RWPE1 (cell line): ENCODE measurements around the gene MT1E.
"Not testable (repeated sequence)": the region's sequence is repeated elsewhere in the genome, so short reads cannot be mapped to it uniquely, and the experiment has no call there.

ENCODE experiments used
- CTCF ChIA-PET: fragments of 350-600 bp; sonication (Branson Sonifier 250); formaldehyde crosslinking; extraction: SDS; loops from one replicate; lab custom pipeline; 2021; lab: Yijun Ruan, JAX
- POLR2A ChIA-PET: fragments of 400-600 bp; formaldehyde crosslinking; extraction: SDS; loops from one replicate; lab custom pipeline; 2020; ENCODE audit warnings: antibody characterized with exemption; ENCODE audit not compliant: low non-redundant PET; lab: Yijun Ruan, JAX
- DNase-seq: peaks from one replicate; pipeline ENCODE4 v3.0.0; 2012; ENCODE audit warnings: low spot score
- H3K27ac ChIP-seq: fragments of 450-650 bp; 2 replicates; pipeline ENCODE4 v1.5.1; 2017
- TF ChIP-seq, protein P1 (sequence below): fragments of 450-650 bp; conservative IDR thresholded peaks from 2 replicates; pipeline ENCODE4 v1.5.1; 2017; ENCODE audit warnings: low read depth, mild to moderate bottlenecking

MT1E gene

DNA sequence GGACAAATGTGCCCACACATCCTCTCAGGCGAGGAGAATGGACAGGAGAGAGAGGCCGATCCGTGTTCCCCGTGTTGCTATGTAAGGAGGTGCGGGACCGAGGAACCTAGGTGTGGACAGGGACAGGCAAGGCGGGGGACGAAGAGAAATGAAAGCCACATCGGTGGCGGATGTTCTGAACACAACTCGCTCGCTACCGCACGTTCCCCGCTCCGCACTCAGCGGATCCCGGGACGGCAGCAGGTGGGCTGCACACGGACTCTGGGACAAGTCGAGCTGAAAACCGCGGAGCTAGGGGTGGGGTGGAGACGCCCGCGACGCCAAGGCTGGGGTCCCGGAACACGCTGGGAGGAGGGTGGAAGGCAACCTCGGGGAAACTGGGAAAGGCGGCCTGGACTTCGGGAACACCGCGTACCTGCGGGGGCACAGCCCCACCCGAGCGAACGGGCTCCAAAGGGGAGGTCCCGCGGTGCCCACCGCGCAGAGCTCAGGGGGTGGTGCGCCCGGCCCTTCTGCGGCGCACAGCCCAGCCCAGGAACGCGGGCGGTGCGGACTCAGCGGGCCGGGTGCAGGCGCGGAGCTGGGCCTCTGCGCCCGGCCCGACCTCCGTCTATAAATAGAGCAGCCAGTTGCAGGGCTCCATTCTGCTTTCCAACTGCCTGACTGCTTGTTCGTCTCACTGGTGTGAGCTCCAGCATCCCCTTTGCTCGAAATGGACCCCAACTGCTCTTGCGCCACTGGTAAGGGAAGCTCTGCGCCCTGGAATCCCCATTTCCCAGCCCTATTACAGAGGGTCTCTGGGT, at the start of gene MT1E:
MT1E (plus strand) TSS at position 642 of the 803 bp plus-strand sequence; CDS start at position 713, 71 bp downstream.
- peak; percentile 71 for DNase-seq
- CTCF ChIA-PET, result interaction anchor here (0.6 to 1.1 kb wide), 3 partner anchors 18 to 77 kb away, joined by 3 to 6 read pairs (median 5); no protein-coding TSS in a partner anchor
- TF ChIP-seq, protein P1, sequence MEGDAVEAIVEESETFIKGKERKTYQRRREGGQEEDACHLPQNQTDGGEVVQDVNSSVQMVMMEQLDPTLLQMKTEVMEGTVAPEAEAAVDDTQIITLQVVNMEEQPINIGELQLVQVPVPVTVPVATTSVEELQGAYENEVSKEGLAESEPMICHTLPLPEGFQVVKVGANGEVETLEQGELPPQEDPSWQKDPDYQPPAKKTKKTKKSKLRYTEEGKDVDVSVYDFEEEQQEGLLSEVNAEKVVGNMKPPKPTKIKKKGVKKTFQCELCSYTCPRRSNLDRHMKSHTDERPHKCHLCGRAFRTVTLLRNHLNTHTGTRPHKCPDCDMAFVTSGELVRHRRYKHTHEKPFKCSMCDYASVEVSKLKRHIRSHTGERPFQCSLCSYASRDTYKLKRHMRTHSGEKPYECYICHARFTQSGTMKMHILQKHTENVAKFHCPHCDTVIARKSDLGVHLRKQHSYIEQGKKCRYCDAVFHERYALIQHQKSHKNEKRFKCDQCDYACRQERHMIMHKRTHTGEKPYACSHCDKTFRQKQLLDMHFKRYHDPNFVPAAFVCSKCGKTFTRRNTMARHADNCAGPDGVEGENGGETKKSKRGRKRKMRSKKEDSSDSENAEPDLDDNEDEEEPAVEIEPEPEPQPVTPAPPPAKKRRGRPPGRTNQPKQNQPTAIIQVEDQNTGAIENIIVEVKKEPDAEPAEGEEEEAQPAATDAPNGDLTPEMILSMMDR, result no peak
- H3K27ac ChIP-seq, result peak within 1 kb of the TSS; percentile 90
- POLR2A ChIA-PET, result interaction anchor here (0.7 to 2.4 kb wide), 6 partner anchors 14 to 64 kb away, joined by 4 to 14 read pairs (median 7); partner anchors contain the start of gene MT2A

- TF ChIP-seq, protein P1, result peak; percentile 66
- ChIA-PET POLR2A (no interaction called here), CTCF (interaction anchor here (0.6 to 1.6 kb wide), 11 partner anchors 11 to 196 kb away, joined by 3 to 8 read pairs (median 3); no protein-coding TSS in a partner anchor)
- DNase-seq, result peak; percentile 70
- H3K27ac ChIP-seq, result peak overlapping the region; percentile 35
Measured at GRCh38 chr16:56576585-56577299, 48.8 kb upstream of the MT1E start.

DNA sequence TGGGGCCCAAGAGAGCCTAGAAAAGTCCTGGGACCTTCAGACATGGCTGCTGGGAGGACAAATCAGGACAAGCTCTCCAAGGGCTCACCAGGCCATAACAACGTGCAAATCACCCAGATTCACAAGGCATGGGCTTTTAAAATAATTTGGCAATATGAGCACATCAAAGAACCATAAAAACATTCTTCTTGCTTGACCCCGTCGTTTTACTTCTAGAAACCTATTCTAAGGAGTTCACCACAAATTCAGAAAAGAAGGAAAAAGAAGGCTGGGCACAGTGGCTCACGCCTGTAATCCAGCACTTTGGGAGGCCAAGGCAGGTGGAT, 48.3 kb upstream of the MT1E start:
- POLR2A ChIA-PET, result no interaction called here
- TF ChIP-seq, protein P1, result peak; percentile 33
- no peak for DNase-seq
- CTCF ChIA-PET, result interaction anchor here (0.6 to 1.6 kb wide), 7 partner anchors 12 to 131 kb away, joined by 3 to 8 read pairs (median 3); no protein-coding TSS in a partner anchor
- H3K27ac ChIP-seq, result peak overlapping the region; percentile 35

DNA sequence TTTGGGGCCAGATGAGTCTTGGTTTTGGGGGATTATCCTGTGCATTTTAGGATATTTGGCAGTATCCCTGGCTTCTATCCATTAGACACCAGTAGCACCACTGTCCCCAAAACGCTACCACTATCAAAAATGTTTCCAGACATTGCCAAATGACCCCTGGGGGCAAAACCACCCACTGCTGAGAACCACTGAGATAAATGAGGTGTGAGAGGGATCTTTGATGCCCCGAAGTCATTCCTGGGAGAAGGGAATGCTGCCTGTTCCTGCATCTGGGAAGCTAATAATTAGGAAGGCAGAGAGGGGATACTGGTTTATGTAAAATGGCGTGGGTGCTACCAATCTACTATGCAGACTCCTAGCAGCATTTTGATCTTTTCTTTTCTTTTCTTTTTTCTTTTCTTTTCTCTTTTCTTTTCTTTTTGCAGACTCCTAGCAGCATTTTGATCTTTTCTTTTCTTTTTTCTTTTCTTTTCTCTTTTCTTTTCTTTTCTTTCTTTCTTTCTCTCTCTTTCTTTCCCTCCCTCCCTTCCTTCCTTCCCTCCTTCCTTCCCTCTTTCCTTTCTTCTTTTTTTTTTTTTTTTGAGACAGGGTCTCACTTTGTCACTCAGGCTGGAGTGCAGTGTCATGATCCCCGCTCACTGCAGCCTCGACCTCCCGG, 45.1 kb upstream of the MT1E start:
- TF ChIP-seq, protein P1, result no peak
- no peak for DNase-seq
- POLR2A ChIA-PET, result no interaction called here
- CTCF ChIA-PET, result interaction anchor here (0.7 to 1.3 kb wide), 4 partner anchors 20 to 121 kb away, joined by 3 to 14 read pairs (median 4); no protein-coding TSS in a partner anchor
- H3K27ac ChIP-seq, result no peak overlapping the region

GRCh38 chr16:56582911-56583310, 42.7 kb upstream of the MT1E start:
- CTCF ChIA-PET, H3K27ac ChIP-seq, POLR2A ChIA-PET, DNase-seq: not testable (repeated sequence)

DNA sequence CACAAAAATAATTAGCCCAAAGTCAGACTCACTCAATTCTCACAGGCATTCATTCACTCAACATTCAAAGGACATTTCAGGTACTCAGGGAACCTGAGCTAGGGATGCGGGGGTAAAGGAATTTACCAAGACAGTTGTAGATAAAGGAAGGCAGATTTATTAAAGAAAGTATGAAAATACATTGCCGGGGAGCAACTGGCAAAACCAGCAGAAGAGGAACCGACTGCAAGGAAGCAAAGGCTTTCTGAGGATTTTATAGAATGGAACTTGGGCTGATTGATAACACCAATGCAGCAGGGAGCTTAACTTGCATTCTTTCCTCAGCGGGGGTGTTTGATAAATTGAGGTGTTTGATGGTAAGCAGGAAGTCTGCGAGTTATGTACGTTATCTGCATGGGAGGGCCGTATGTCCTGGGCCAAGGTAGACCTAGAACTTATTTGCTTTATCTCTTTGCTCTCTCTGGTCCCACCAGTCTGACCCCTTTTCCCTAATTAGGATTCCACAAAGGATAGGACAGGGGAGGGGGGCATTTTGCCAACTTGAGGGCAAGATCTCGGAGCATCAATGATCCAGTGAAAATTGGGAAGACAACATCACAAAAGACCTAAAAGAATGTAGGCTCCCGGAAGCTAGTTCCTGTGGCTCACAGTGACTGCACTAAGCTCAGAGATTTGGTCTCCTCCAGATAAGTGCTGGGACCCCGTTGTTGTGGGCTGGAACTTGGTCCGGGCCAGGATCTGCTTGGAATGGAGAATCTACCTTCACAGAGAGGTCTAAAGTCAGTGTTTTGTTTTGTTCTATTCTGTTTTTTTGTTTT, 42.0 kb upstream of the MT1E start:
- no peak overlapping the region for H3K27ac ChIP-seq
- DNase-seq, result no peak
- ChIA-PET POLR2A (no interaction called here), CTCF (no interaction called here)
- TF ChIP-seq, protein P1, result no peak
